Inflammatory macrophage (primary cell): ENCODE measurements around the gene PXN.

ENCODE experiments used
- DNase-seq, 2 donors: peaks; one replicate each; pipeline ENCODE4 v3.0.0-alpha.2; 2020 to 2022

Gene PXN

GRCh38 chr12:120167529-120168095, 97.9 kb downstream of the PXN start:
- no peak for DNase-seq

GRCh38 chr12:120164293-120164692, 101.2 kb downstream of the PXN start:
- DNase-seq: no peak

- no peak for DNase-seq
Observed at GRCh38 chr12:120162763-120163162, 102.8 kb downstream of the PXN start.

GRCh38 chr12:120161852-120162251, 103.7 kb downstream of the PXN start:
- DNase-seq: no peak
